ENCODE results near the gene PDGFD. TPM values are rescaled to one million over a fixed set of nuclear protein-coding genes. Genes with fewer than 3 reads are reported as not detected.
"Not testable (repeated sequence)": the region's sequence is repeated elsewhere in the genome, so short reads cannot be mapped to it uniquely, and the experiment has no call there.

PDGFD gene
- total RNA-seq, 2 donors from 2014 or later = 0.10 TPM; not detected in 1

GRCh38 chr11:104053743-104054478, 110.0 kb downstream of the PDGFD start:
- H3K4me3 Mint-ChIP-seq = no peak overlapping the region
- no peaks in the 10 kb centered on the region for H3K9me3 ChIP-seq (ENCODE audit: control insufficient read depth, low read length, poor library complexity, severe bottlenecking)
- H3K27ac Mint-ChIP-seq = no peak overlapping the region
- H3K36me3 Mint-ChIP-seq (ENCODE audit: low read depth) = no peaks in the 10 kb centered on the region
- ATAC-seq = no peak
- DNase-seq = no peak
- peaks cover 2% of the 10 kb centered on the region for H3K4me1 Mint-ChIP-seq
- H3K27me3 Mint-ChIP-seq = no peaks in the 10 kb centered on the region

- DNase-seq = no peak
- H3K36me3 Mint-ChIP-seq (ENCODE audit: low read depth) = no peaks in the 10 kb centered on the region
- H3K4me1 Mint-ChIP-seq = no peaks in the 10 kb centered on the region
- no peak overlapping the region for H3K27ac Mint-ChIP-seq
- ATAC-seq = no peak
- no peaks in the 10 kb centered on the region for H3K9me3 ChIP-seq (ENCODE audit: control insufficient read depth, low read length, poor library complexity, severe bottlenecking)
- H3K4me3 Mint-ChIP-seq = no peak overlapping the region
- no peaks in the 10 kb centered on the region for H3K27me3 Mint-ChIP-seq
These were observed 112.2 kb downstream of the PDGFD start for GRCh38 chr11:104051778-104052177.

GRCh38 chr11:104049116-104049515, 114.8 kb downstream of the PDGFD start:
- H3K9me3 ChIP-seq (ENCODE audit: control insufficient read depth, low read length, poor library complexity, severe bottlenecking) = no peaks in the 10 kb centered on the region
- Mint-ChIP-seq H3K4me3 (no peak overlapping the region), H3K36me3 (ENCODE audit: low read depth) (no peaks in the 10 kb centered on the region), H3K27ac (no peak overlapping the region), H3K27me3 (no peaks in the 10 kb centered on the region), H3K4me1 (no peaks in the 10 kb centered on the region)
- ATAC-seq = no peak
- DNase-seq = no peak

GRCh38 chr11:104046858-104047257, 117.1 kb downstream of the PDGFD start:
- H3K27ac Mint-ChIP-seq; H3K9me3 ChIP-seq (ENCODE audit: control insufficient read depth, low read length, poor library complexity, severe bottlenecking); H3K4me3 Mint-ChIP-seq; ATAC-seq; H3K4me1 Mint-ChIP-seq; DNase-seq; H3K27me3 Mint-ChIP-seq; H3K36me3 Mint-ChIP-seq (ENCODE audit: low read depth): not testable (repeated sequence)

GRCh38 chr11:104046331-104046730, 117.6 kb downstream of the PDGFD start:
- Mint-ChIP-seq H3K27ac (no peak overlapping the region), H3K4me1 (no peaks in the 10 kb centered on the region), H3K36me3 (ENCODE audit: low read depth) (no peaks in the 10 kb centered on the region), H3K4me3 (no peak overlapping the region), H3K27me3 (no peaks in the 10 kb centered on the region)
- DNase-seq (no peak), ATAC-seq (no peak)
- no peaks in the 10 kb centered on the region for H3K9me3 ChIP-seq (ENCODE audit: control insufficient read depth, low read length, poor library complexity, severe bottlenecking)

- no peaks in the 10 kb centered on the region for H3K36me3 Mint-ChIP-seq (ENCODE audit: low read depth)
- DNase-seq (no peak), ATAC-seq (no peak)
- H3K4me1 Mint-ChIP-seq = no peaks in the 10 kb centered on the region
- H3K9me3 ChIP-seq (ENCODE audit: control insufficient read depth, low read length, poor library complexity, severe bottlenecking) = no peaks in the 10 kb centered on the region
- H3K27me3 Mint-ChIP-seq = no peaks in the 10 kb centered on the region
- H3K27ac Mint-ChIP-seq = no peak overlapping the region
- H3K4me3 Mint-ChIP-seq = no peak overlapping the region
These were observed 120.2 kb downstream of the PDGFD start for GRCh38 chr11:104043678-104044239.

- H3K27me3 Mint-ChIP-seq = no peaks in the 10 kb centered on the region
- H3K9me3 ChIP-seq (ENCODE audit: control insufficient read depth, low read length, poor library complexity, severe bottlenecking) = no peaks in the 10 kb centered on the region
- no peak overlapping the region for H3K27ac Mint-ChIP-seq
- H3K4me1 Mint-ChIP-seq = no peaks in the 10 kb centered on the region
- H3K4me3 Mint-ChIP-seq = no peak overlapping the region
- DNase-seq (no peak), ATAC-seq (no peak)
- H3K36me3 Mint-ChIP-seq (ENCODE audit: low read depth) = no peaks in the 10 kb centered on the region
These were observed 120.8 kb downstream of the PDGFD start for GRCh38 chr11:104043142-104043541.

GRCh38 chr11:104041792-104042191, 122.2 kb downstream of the PDGFD start:
- Mint-ChIP-seq H3K4me3 (no peak overlapping the region), H3K27ac (no peak overlapping the region), H3K36me3 (ENCODE audit: low read depth) (no peaks in the 10 kb centered on the region), H3K4me1 (no peaks in the 10 kb centered on the region), H3K27me3 (no peaks in the 10 kb centered on the region)
- ATAC-seq (no peak), DNase-seq (no peak)
- H3K9me3 ChIP-seq (ENCODE audit: control insufficient read depth, low read length, poor library complexity, severe bottlenecking) = no peaks in the 10 kb centered on the region

GRCh38 chr11:104036995-104037394, 127.0 kb downstream of the PDGFD start:
- no peaks in the 10 kb centered on the region for H3K9me3 ChIP-seq (ENCODE audit: control insufficient read depth, low read length, poor library complexity, severe bottlenecking)
- Mint-ChIP-seq H3K4me1 (no peaks in the 10 kb centered on the region), H3K36me3 (ENCODE audit: low read depth) (no peaks in the 10 kb centered on the region), H3K27ac (no peak overlapping the region), H3K27me3 (no peaks in the 10 kb centered on the region), H3K4me3 (no peak overlapping the region)
- no peak for DNase-seq
- ATAC-seq = no peak

- H3K4me1 Mint-ChIP-seq = no peaks in the 10 kb centered on the region
- H3K36me3 Mint-ChIP-seq (ENCODE audit: low read depth) = no peaks in the 10 kb centered on the region
- no peak within 1 kb of the TSS for H3K4me3 Mint-ChIP-seq
- DNase-seq (no peak), ATAC-seq (no peak)
- no peaks in the 10 kb centered on the region for H3K9me3 ChIP-seq (ENCODE audit: control insufficient read depth, low read length, poor library complexity, severe bottlenecking)
- no peak within 1 kb of the TSS for H3K27ac Mint-ChIP-seq
- no peaks in the 10 kb centered on the region for H3K27me3 Mint-ChIP-seq
These were observed 127.4 kb downstream of the PDGFD start, which contains the start of gene DDI1 for GRCh38 chr11:104036588-104036987. Gene DDI1 (plus strand): TSS chr11:104036640. CDS start chr11:104036823, 183 bp downstream.

- Mint-ChIP-seq H3K36me3 (ENCODE audit: low read depth) (no peaks in the 10 kb centered on the region), H3K4me3 (no peak overlapping the region), H3K27me3 (no peaks in the 10 kb centered on the region), H3K27ac (no peak overlapping the region), H3K4me1 (no peaks in the 10 kb centered on the region)
- DNase-seq (no peak), ATAC-seq (no peak)
- no peaks in the 10 kb centered on the region for H3K9me3 ChIP-seq (ENCODE audit: control insufficient read depth, low read length, poor library complexity, severe bottlenecking)
These were observed 130.4 kb downstream of the PDGFD start for GRCh38 chr11:104033561-104033960.

GRCh38 chr11:104033134-104033533, 130.8 kb downstream of the PDGFD start:
- H3K4me1 Mint-ChIP-seq = no peaks in the 10 kb centered on the region
- H3K27me3 Mint-ChIP-seq = no peaks in the 10 kb centered on the region
- no peak for ATAC-seq
- H3K27ac Mint-ChIP-seq = no peak overlapping the region
- DNase-seq = no peak
- H3K36me3 Mint-ChIP-seq (ENCODE audit: low read depth) = no peaks in the 10 kb centered on the region
- no peaks in the 10 kb centered on the region for H3K9me3 ChIP-seq (ENCODE audit: control insufficient read depth, low read length, poor library complexity, severe bottlenecking)
- no peak overlapping the region for H3K4me3 Mint-ChIP-seq

- no peaks in the 10 kb centered on the region for H3K36me3 Mint-ChIP-seq (ENCODE audit: low read depth)
- no peak for ATAC-seq
These were observed 135.3 kb downstream of the PDGFD start for GRCh38 chr11:104028476-104029263.

More at GRCh38 chr11:104028476-104029263, 135.3 kb downstream of the PDGFD start:
- H3K4me1 Mint-ChIP-seq = no peaks in the 10 kb centered on the region
- no peaks in the 10 kb centered on the region for H3K27me3 Mint-ChIP-seq
- no peak for DNase-seq
- no peaks in the 10 kb centered on the region for H3K9me3 ChIP-seq (ENCODE audit: control insufficient read depth, low read length, poor library complexity, severe bottlenecking)
- no peak overlapping the region for H3K27ac Mint-ChIP-seq
- H3K4me3 Mint-ChIP-seq = no peak overlapping the region
